Caco-2 (cell line): ENCODE data around the gene CDRT4. TPM values are rescaled to one million over a fixed set of nuclear protein-coding genes. Genes with fewer than 3 reads are reported as not detected.

Source experiments
- BruUV-seq: library from RNA; stranded (reverse); fragments of 400-500 nt; replicated peaks from 2 replicates; lab custom pipeline; 2021; lab: Mats Ljungman, UMichigan
- CTCF ChIA-PET: fragments of 300-600 bp; sonication (Branson Sonifier 250); formaldehyde crosslinking; loops from one replicate; lab custom pipeline; 2022; ENCODE audit warnings: antibody characterized with exemption; lab: Charles Lee
- POLR2A ChIA-PET: fragments of 300-600 bp; sonication (Branson Sonifier 250); formaldehyde crosslinking; loops from one replicate; lab custom pipeline; 2022; ENCODE audit warnings: antibody characterized with exemption; lab: Charles Lee
- DNase-seq, 2 experiments: peaks; one replicate each; pipeline versions ENCODE4 v3.0.0 to v3.0.0-alpha.2; 2020 to 2022
- H3K27me3 ChIP-seq: replicated peaks from 2 replicates; pipeline ENCODE4 v1.6.0; 2011; ENCODE audit warnings: low read length; ENCODE audit not compliant: control insufficient read depth, insufficient read depth
- H3K36me3 ChIP-seq: 2 replicates; pipeline ENCODE4 v1.5.1; 2011; ENCODE audit warnings: low read length; ENCODE audit not compliant: control insufficient read depth, insufficient read depth
- H3K4me1 ChIP-seq: fragments of 250-450 bp; sonication (Bioruptor Pico); 2 replicates; pipeline ENCODE4 v1.5.1; 2020; ENCODE audit warnings: mild to moderate bottlenecking
- H3K4me3 ChIP-seq: 2 replicates; pipeline ENCODE4 v1.5.1; 2011; ENCODE audit warnings: low read depth, mild to moderate bottlenecking, control low read depth, low read length
- H3K9me3 ChIP-seq: fragments of 250-450 bp; sonication (Bioruptor Pico); 2 replicates; pipeline ENCODE4 v1.5.1; 2020; ENCODE audit warnings: mild to moderate bottlenecking, moderate library complexity
- H3K27ac Mint-ChIP-seq: one replicate; pipeline ENCODE4 v1.8.0; 2022; ENCODE audit warnings: mixed read lengths; ENCODE audit not compliant: unreplicated experiment
- H3K27me3 Mint-ChIP-seq: one replicate; pipeline ENCODE4 v1.8.0; 2022; ENCODE audit warnings: mixed read lengths; ENCODE audit not compliant: insufficient read depth, unreplicated experiment
- H3K36me3 Mint-ChIP-seq: one replicate; pipeline ENCODE4 v1.8.0; 2022; ENCODE audit warnings: mild to moderate bottlenecking, mixed read lengths; ENCODE audit not compliant: insufficient read depth, unreplicated experiment
- H3K4me1 Mint-ChIP-seq: one replicate; pipeline ENCODE4 v1.8.0; 2022; ENCODE audit warnings: low read depth, mixed read lengths; ENCODE audit not compliant: unreplicated experiment
- H3K4me3 Mint-ChIP-seq: one replicate; pipeline ENCODE4 v1.8.0; 2022; ENCODE audit warnings: mild to moderate bottlenecking, moderate library complexity, mixed read lengths; ENCODE audit not compliant: unreplicated experiment
- H3K9me3 Mint-ChIP-seq: one replicate; pipeline ENCODE4 v1.8.0; 2022; ENCODE audit warnings: mixed read lengths; ENCODE audit not compliant: unreplicated experiment
- CTCF ChIP-seq, 2 experiments: fragments of 200-600 bp in 1 of 2; IDR thresholded peaks; 1 replicate in 1 of 2; 2 replicates in 1 of 2; pipeline versions ENCODE4 v1.5.1 to v1.8.0; 2011 to 2022; ENCODE audit warnings: antibody characterized with exemption in 1 of 2, control low read depth in 1 of 2, inconsistent platforms in 1 of 2, low read depth in 1 of 2, low read length in 1 of 2, mild to moderate bottlenecking in 1 of 2, moderate library complexity in 1 of 2; ENCODE audit not compliant: insufficient read depth in 1 of 2, severe bottlenecking in 1 of 2, unreplicated experiment in 1 of 2
- intact Hi-C: fragments of 100-400 bp; cut with micrococcal nuclease; formaldehyde crosslinking; loops from one replicate; pipeline ENCODE4 v1.10.0; 2022; ENCODE audit not compliant: unreplicated experiment
- total RNA-seq: library from RNA; stranded (reverse); gene quantifications from 2 replicates; pipeline ENCODE4 v1.2.3, GENCODE V29; 2022

Gene CDRT4
- total RNA-seq, 1 experiment from 2014 or later, result 6.3 TPM

GRCh38 chr17:15424521-15424920 is 42.9 kb downstream of the CDRT4 start:
- Histone ChIP-seq H3K4me1 (no peaks in the 10 kb centered on the region), H3K4me3 (no peak overlapping the region), H3K9me3 (no peaks in the 10 kb centered on the region), H3K36me3 (no peaks in the 10 kb centered on the region), H3K27me3 (no peaks in the 10 kb centered on the region)
- H3K27me3 Mint-ChIP-seq, result no peaks in the 10 kb centered on the region
- no peaks in the 10 kb centered on the region for H3K4me1 Mint-ChIP-seq
- H3K36me3 Mint-ChIP-seq, result no peaks in the 10 kb centered on the region
- no peak overlapping the region for H3K27ac Mint-ChIP-seq
- BruUV-seq, result no TSS peak
- no peak overlapping the region for H3K4me3 Mint-ChIP-seq
- CTCF ChIA-PET, result no interaction called here
- TF ChIP-seq CTCF (IDR thresholded peaks at IDR 0.05; ENCODE audit: insufficient read depth in 1 of 2, low read depth in 1 of 2, low read length in 1 of 2, severe bottlenecking in 1 of 2, unreplicated experiment in 1 of 2), result no peak
- DNase-seq, result no peak
- POLR2A ChIA-PET, result no interaction called here
- intact Hi-C loops, result no loop called here
- no peaks in the 10 kb centered on the region for H3K9me3 Mint-ChIP-seq

- DNase-seq, result no peak
- Histone ChIP-seq H3K4me1 (no peaks in the 10 kb centered on the region), H3K4me3 (no peak overlapping the region), H3K9me3 (no peaks in the 10 kb centered on the region), H3K27me3 (no peaks in the 10 kb centered on the region), H3K36me3 (no peaks in the 10 kb centered on the region)
- Mint-ChIP-seq H3K4me3 (no peak overlapping the region), H3K36me3 (no peaks in the 10 kb centered on the region), H3K4me1 (no peaks in the 10 kb centered on the region), H3K27me3 (no peaks in the 10 kb centered on the region), H3K27ac (no peak overlapping the region), H3K9me3 (no peaks in the 10 kb centered on the region)
- no peak for TF ChIP-seq CTCF (IDR thresholded peaks at IDR 0.05; ENCODE audit: insufficient read depth in 1 of 2, low read depth in 1 of 2, low read length in 1 of 2, severe bottlenecking in 1 of 2, unreplicated experiment in 1 of 2)
- intact Hi-C loops, result no loop called here
- POLR2A ChIA-PET, result no interaction called here
- no TSS peak for BruUV-seq
- CTCF ChIA-PET, result no interaction called here
These were observed 44.9 kb downstream of the CDRT4 start for GRCh38 chr17:15422392-15422965.

GRCh38 chr17:15418781-15419180 is 48.6 kb downstream of the CDRT4 start:
- H3K9me3 ChIP-seq, result no peaks in the 10 kb centered on the region
- no peaks in the 10 kb centered on the region for H3K27me3 Mint-ChIP-seq
- no peaks in the 10 kb centered on the region for H3K4me1 Mint-ChIP-seq
- DNase-seq, result no peak
- no peaks in the 10 kb centered on the region for H3K36me3 Mint-ChIP-seq
- POLR2A ChIA-PET, result no interaction called here
- CTCF ChIA-PET, result no interaction called here
- H3K4me3 Mint-ChIP-seq, result no peak overlapping the region
- H3K27me3 ChIP-seq, result no peaks in the 10 kb centered on the region
- no peaks in the 10 kb centered on the region for H3K36me3 ChIP-seq
- H3K4me3 ChIP-seq, result no peak overlapping the region
- TF ChIP-seq CTCF (IDR thresholded peaks at IDR 0.05; ENCODE audit: insufficient read depth in 1 of 2, low read depth in 1 of 2, low read length in 1 of 2, severe bottlenecking in 1 of 2, unreplicated experiment in 1 of 2), result no peak
- no peaks in the 10 kb centered on the region for H3K9me3 Mint-ChIP-seq
- H3K4me1 ChIP-seq, result no peaks in the 10 kb centered on the region
- intact Hi-C loops, result no loop called here
- no TSS peak for BruUV-seq
- no peak overlapping the region for H3K27ac Mint-ChIP-seq
